ENCODE measurements around the gene PPM1L. TPM values are rescaled to one million over a fixed set of nuclear protein-coding genes. Genes with fewer than 3 reads are reported as not detected.

The PPM1L gene
- total and polyA plus RNA-seq, 2 donors (not counting 1 experiment from before 2014, with no cell fraction given), result 1.1 to 12.0 TPM

- DNase-seq (no peak), ATAC-seq (ENCODE audit: low read depth) (no peak)
- 96% methylated on average over 11 of the region's 11 CpGs for WGBS (ENCODE audit: insufficient coverage)
- TF ChIP-seq EZH2 (IDR thresholded peaks at IDR 0.05; ENCODE audit: borderline replicate concordance, insufficient read depth, low read depth, low read length, poor library complexity, severe bottlenecking), result no peak
- TF ChIP-seq, protein P1, sequence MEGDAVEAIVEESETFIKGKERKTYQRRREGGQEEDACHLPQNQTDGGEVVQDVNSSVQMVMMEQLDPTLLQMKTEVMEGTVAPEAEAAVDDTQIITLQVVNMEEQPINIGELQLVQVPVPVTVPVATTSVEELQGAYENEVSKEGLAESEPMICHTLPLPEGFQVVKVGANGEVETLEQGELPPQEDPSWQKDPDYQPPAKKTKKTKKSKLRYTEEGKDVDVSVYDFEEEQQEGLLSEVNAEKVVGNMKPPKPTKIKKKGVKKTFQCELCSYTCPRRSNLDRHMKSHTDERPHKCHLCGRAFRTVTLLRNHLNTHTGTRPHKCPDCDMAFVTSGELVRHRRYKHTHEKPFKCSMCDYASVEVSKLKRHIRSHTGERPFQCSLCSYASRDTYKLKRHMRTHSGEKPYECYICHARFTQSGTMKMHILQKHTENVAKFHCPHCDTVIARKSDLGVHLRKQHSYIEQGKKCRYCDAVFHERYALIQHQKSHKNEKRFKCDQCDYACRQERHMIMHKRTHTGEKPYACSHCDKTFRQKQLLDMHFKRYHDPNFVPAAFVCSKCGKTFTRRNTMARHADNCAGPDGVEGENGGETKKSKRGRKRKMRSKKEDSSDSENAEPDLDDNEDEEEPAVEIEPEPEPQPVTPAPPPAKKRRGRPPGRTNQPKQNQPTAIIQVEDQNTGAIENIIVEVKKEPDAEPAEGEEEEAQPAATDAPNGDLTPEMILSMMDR (IDR thresholded peaks at IDR 0.05), result no peak
- no peak overlapping the region for H3K9ac ChIP-seq (ENCODE audit: low read length)
- no peak overlapping the region for H3K4me3 Mint-ChIP-seq
- no peaks in the 10 kb centered on the region for H3K4me1 Mint-ChIP-seq
- peaks cover 11% of the 10 kb centered on the region for H3K27me3 Mint-ChIP-seq
- H3K36me3 ChIP-seq (replicated peaks in 1 of 2; ENCODE audit: control extremely low read depth in 1 of 2, control insufficient read depth in 1 of 2, extremely low read depth in 1 of 2, insufficient read depth in 2 of 2, low read length in 1 of 2), result no peaks in the 10 kb centered on the region
- H3K4me1 ChIP-seq (ENCODE audit: control insufficient read depth in 2 of 2, insufficient read depth in 2 of 2, low read length in 2 of 2), result no peaks in the 10 kb centered on the region
- no peak overlapping the region for H3K27ac ChIP-seq (ENCODE audit: low read length in 2 of 2)
- no peak overlapping the region for H3K27ac Mint-ChIP-seq
- no peak overlapping the region for H2AFZ ChIP-seq (ENCODE audit: insufficient read depth, low read depth, low read length, poor library complexity, severe bottlenecking)
- peaks cover 0 to 4% (median 0%) of the 10 kb centered on the region in 4 experiments for H3K27me3 ChIP-seq (replicated peaks in 1 of 4; ENCODE audit: control extremely low read depth in 1 of 4, control insufficient read depth in 3 of 4, insufficient read depth in 4 of 4, low read length in 3 of 4)
- H3K9me3 ChIP-seq (ENCODE audit: control extremely low read depth in 1 of 3, control insufficient read depth in 2 of 3, insufficient read depth in 1 of 3, low read length in 2 of 3), result no peaks in the 10 kb centered on the region
- CTCF ChIA-PET, result interaction anchor here (1.1 to 1.3 kb wide), 2 partner anchors 14 to 66 kb away, joined by 3 read pairs; no protein-coding TSS in a partner anchor
- H3K4me2 ChIP-seq (replicated peaks; ENCODE audit: low read depth, low read length, poor library complexity, severe bottlenecking), result no peak overlapping the region
- H4K20me1 ChIP-seq (ENCODE audit: control insufficient read depth, insufficient read depth, low read length, poor library complexity, severe bottlenecking), result no peaks in the 10 kb centered on the region
- H3K4me3 ChIP-seq (ENCODE audit: control extremely low read depth in 1 of 5, extremely low read depth in 1 of 5, insufficient read depth in 1 of 5, low read depth in 2 of 5, low read length in 4 of 5), result no peak overlapping the region
- intact Hi-C loops (cut with micrococcal nuclease), result no loop called here
- H3K9me3 Mint-ChIP-seq (ENCODE audit: insufficient read depth), result no peaks in the 10 kb centered on the region
- H3K79me2 ChIP-seq (ENCODE audit: control insufficient read depth, insufficient read depth, low read length), result no peaks in the 10 kb centered on the region
- POLR2A ChIA-PET, result no interaction called here
Observed at GRCh38 chr3:160719710-160720109, 36.3 kb upstream of the PPM1L start.

GRCh38 chr3:160720123-160720746 is 35.8 kb upstream of the PPM1L start:
- intact Hi-C loops (cut with micrococcal nuclease), result no loop called here
- no peaks in the 10 kb centered on the region for H3K4me1 Mint-ChIP-seq
- Histone ChIP-seq H3K4me3 (ENCODE audit: control extremely low read depth in 1 of 5, extremely low read depth in 1 of 5, insufficient read depth in 1 of 5, low read depth in 2 of 5, low read length in 4 of 5) (no peak overlapping the region), H3K27me3 (replicated peaks in 1 of 4; ENCODE audit: control extremely low read depth in 1 of 4, control insufficient read depth in 3 of 4, insufficient read depth in 4 of 4, low read length in 3 of 4) (peaks cover 0 to 4% (median 0%) of the 10 kb centered on the region in 4 experiments), H3K36me3 (replicated peaks in 1 of 2; ENCODE audit: control extremely low read depth in 1 of 2, control insufficient read depth in 1 of 2, extremely low read depth in 1 of 2, insufficient read depth in 2 of 2, low read length in 1 of 2) (no peaks in the 10 kb centered on the region), H3K9ac (ENCODE audit: low read length) (no peak overlapping the region), H3K9me3 (ENCODE audit: control extremely low read depth in 1 of 3, control insufficient read depth in 2 of 3, insufficient read depth in 1 of 3, low read length in 2 of 3) (no peaks in the 10 kb centered on the region), H4K20me1 (ENCODE audit: control insufficient read depth, insufficient read depth, low read length, poor library complexity, severe bottlenecking) (no peaks in the 10 kb centered on the region), H3K4me2 (replicated peaks; ENCODE audit: low read depth, low read length, poor library complexity, severe bottlenecking) (no peak overlapping the region), H3K27ac (ENCODE audit: low read length in 2 of 2) (no peak overlapping the region), H3K4me1 (ENCODE audit: control insufficient read depth in 2 of 2, insufficient read depth in 2 of 2, low read length in 2 of 2) (no peaks in the 10 kb centered on the region), H3K79me2 (ENCODE audit: control insufficient read depth, insufficient read depth, low read length) (no peaks in the 10 kb centered on the region), H2AFZ (ENCODE audit: insufficient read depth, low read depth, low read length, poor library complexity, severe bottlenecking) (no peak overlapping the region)
- WGBS (ENCODE audit: insufficient coverage), result 84% methylated on average over 4 of the region's 5 CpGs
- DNase-seq (no peak), ATAC-seq (ENCODE audit: low read depth) (no peak)
- POLR2A ChIA-PET, result no interaction called here
- H3K27me3 Mint-ChIP-seq, result peaks cover 11% of the 10 kb centered on the region
- TF ChIP-seq EZH2 (IDR thresholded peaks at IDR 0.05; ENCODE audit: borderline replicate concordance, insufficient read depth, low read depth, low read length, poor library complexity, severe bottlenecking), result no peak
- TF ChIP-seq, protein P1 (IDR thresholded peaks at IDR 0.05), result no peak
- H3K27ac Mint-ChIP-seq, result no peak overlapping the region
- CTCF ChIA-PET, result interaction anchor here (1.3 kb wide), 1 partner anchor 66 kb away, joined by 3 read pairs; no protein-coding TSS in a partner anchor
- H3K4me3 Mint-ChIP-seq, result no peak overlapping the region
- H3K9me3 Mint-ChIP-seq (ENCODE audit: insufficient read depth), result no peaks in the 10 kb centered on the region

Data from B cell (primary cell).